ENCODE measurements around the gene STKLD1.

DNA sequence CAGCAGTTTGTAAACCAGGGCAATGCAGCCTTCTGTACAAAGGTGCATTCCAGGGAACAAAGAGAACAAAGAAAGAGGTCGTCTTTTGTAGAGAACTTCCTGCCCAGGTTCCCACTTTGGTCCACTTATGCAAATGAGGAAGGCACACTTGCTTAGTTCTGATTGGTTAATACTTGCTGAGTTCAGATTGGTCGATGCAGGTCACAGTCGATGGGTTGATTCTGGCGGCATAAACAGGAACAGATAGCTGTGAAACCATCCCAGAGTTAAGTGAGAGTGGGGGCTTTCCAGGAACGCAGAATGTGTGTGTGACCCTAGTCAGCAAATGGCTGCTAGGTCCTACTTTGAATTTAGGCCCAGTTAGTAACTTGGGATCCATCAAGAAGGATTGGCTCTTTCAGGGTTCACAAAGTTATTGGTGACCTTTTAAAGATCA lies 44.2 kb downstream of the STKLD1 start:
- TF ChIP-seq, protein P1, sequence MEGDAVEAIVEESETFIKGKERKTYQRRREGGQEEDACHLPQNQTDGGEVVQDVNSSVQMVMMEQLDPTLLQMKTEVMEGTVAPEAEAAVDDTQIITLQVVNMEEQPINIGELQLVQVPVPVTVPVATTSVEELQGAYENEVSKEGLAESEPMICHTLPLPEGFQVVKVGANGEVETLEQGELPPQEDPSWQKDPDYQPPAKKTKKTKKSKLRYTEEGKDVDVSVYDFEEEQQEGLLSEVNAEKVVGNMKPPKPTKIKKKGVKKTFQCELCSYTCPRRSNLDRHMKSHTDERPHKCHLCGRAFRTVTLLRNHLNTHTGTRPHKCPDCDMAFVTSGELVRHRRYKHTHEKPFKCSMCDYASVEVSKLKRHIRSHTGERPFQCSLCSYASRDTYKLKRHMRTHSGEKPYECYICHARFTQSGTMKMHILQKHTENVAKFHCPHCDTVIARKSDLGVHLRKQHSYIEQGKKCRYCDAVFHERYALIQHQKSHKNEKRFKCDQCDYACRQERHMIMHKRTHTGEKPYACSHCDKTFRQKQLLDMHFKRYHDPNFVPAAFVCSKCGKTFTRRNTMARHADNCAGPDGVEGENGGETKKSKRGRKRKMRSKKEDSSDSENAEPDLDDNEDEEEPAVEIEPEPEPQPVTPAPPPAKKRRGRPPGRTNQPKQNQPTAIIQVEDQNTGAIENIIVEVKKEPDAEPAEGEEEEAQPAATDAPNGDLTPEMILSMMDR (IDR thresholded peaks at IDR 0.05; ENCODE audit: low read length): no peak
- no peak for TF ChIP-seq EZH2 (optimal IDR thresholded peaks at IDR 0.05; ENCODE audit: low read depth, low read length)
- no peak for TF ChIP-seq EZH2phosphoT487 (IDR thresholded peaks at IDR 0.05; ENCODE audit: low read length)

All from MM.1S (cell line).